ENCODE data around the gene CPA2. TPM values are rescaled to one million over a fixed set of nuclear protein-coding genes. Genes with fewer than 3 reads are reported as not detected.

CPA2 gene
- total RNA-seq, 1 experiment from 2014 or later, result not detected

DNA sequence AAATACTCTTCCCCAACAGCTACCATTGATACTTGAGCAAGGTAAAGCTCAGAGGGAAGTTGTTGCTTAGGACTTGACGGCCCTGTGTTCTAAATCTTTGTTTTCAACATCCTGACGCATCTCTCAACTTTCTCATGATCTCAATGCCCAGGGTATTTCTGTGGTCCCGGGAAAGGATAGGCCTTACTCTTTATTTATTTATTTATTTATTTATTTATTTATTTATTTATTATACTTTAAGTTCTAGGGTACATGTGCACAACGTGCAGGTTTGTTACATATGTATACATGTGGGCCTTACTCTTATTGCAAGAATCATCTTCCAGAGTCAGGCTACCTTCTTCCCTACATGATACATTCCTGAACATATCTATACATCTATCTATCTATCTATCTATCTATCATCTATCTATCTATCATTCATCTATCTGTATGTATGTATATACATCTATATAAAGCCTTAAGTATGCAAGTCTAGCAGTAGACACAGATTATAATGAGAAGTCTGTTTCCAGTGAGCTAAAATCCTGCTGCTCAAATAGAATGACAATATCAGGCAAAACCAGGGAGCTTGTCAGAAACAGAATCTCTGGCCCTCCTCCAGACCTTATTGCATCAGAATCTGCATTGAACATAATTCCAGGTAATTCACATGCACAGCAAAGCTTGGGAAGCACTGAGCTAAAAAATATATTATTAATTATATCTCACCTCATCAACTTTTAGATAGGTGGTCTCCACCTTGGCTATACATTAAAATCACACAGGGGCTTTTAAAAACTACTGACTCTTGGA, 65.8 kb downstream of the CPA2 start:
- H3K27ac Mint-ChIP-seq (ENCODE audit: low read depth, unreplicated experiment), result no peak overlapping the region
- peak; percentile 50 for DNase-seq (ENCODE audit: unreplicated experiment)
- H3K36me3 Mint-ChIP-seq (ENCODE audit: insufficient read depth, unreplicated experiment), result no peaks in the 10 kb centered on the region
- no peaks in the 10 kb centered on the region for H3K27me3 Mint-ChIP-seq (ENCODE audit: insufficient read depth, unreplicated experiment)
- no TSS peak for BruUV-seq (replicated peaks)
- H3K4me3 Mint-ChIP-seq (ENCODE audit: unreplicated experiment), result no peak overlapping the region
- intact Hi-C loops (cut with micrococcal nuclease), result no loop called here
- POLR2A ChIA-PET, result interaction anchor here (0.7 to 1.4 kb wide), 7 partner anchors 13 to 150 kb away, joined by 3 to 7 read pairs (median 5); partner anchors contain the start of genes CEP41, CPA4, CPA5 and TMEM209
- TF ChIP-seq, protein P1, sequence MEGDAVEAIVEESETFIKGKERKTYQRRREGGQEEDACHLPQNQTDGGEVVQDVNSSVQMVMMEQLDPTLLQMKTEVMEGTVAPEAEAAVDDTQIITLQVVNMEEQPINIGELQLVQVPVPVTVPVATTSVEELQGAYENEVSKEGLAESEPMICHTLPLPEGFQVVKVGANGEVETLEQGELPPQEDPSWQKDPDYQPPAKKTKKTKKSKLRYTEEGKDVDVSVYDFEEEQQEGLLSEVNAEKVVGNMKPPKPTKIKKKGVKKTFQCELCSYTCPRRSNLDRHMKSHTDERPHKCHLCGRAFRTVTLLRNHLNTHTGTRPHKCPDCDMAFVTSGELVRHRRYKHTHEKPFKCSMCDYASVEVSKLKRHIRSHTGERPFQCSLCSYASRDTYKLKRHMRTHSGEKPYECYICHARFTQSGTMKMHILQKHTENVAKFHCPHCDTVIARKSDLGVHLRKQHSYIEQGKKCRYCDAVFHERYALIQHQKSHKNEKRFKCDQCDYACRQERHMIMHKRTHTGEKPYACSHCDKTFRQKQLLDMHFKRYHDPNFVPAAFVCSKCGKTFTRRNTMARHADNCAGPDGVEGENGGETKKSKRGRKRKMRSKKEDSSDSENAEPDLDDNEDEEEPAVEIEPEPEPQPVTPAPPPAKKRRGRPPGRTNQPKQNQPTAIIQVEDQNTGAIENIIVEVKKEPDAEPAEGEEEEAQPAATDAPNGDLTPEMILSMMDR (IDR thresholded peaks at IDR 0.05; ENCODE audit: unreplicated experiment), result no peak
- CTCF ChIA-PET, result interaction anchor here (0.6 to 1.2 kb wide), 4 partner anchors 13 to 48 kb away, joined by 3 to 5 read pairs (median 3); no protein-coding TSS in a partner anchor
- H3K9me3 Mint-ChIP-seq (ENCODE audit: unreplicated experiment), result no peaks in the 10 kb centered on the region
- H3K4me1 Mint-ChIP-seq (ENCODE audit: insufficient read depth, unreplicated experiment), result peaks cover 11% of the 10 kb centered on the region

DNA sequence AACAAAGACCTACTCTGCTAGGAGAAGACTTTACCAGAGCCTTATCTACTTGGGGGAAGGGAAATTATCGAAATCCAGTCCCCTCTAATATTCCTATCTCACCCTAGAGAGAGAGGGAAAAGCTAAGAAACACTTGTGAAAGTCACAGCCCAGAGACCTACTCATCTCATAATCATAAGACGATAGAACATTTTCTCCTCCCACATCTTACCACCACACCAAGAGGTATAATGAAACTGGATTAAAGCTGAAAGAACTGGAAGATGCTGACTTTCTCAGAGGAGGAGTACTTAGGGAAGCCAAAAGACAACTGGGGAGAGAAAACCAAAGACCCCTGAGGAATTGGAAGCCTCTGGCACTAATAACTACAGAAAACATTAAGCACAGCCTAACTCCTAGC, 67.2 kb downstream of the CPA2 start:
- H3K4me1 Mint-ChIP-seq (ENCODE audit: insufficient read depth, unreplicated experiment), result peaks cover 11% of the 10 kb centered on the region
- H3K27ac Mint-ChIP-seq (ENCODE audit: low read depth, unreplicated experiment), result no peak overlapping the region
- no peak overlapping the region for H3K4me3 Mint-ChIP-seq (ENCODE audit: unreplicated experiment)
- H3K27me3 Mint-ChIP-seq (ENCODE audit: insufficient read depth, unreplicated experiment), result no peaks in the 10 kb centered on the region
- TF ChIP-seq, protein P1 (IDR thresholded peaks at IDR 0.05; ENCODE audit: unreplicated experiment), result no peak
- intact Hi-C loops (cut with micrococcal nuclease), result no loop called here
- no peaks in the 10 kb centered on the region for H3K36me3 Mint-ChIP-seq (ENCODE audit: insufficient read depth, unreplicated experiment)
- ChIA-PET POLR2A (interaction anchor here (1.0 to 1.8 kb wide), 6 partner anchors 15 to 129 kb away, joined by 3 to 8 read pairs (median 4); partner anchors contain the start of genes CPA4 and TMEM209), CTCF (interaction anchor here (0.7 to 1.2 kb wide), 2 partner anchors 12 to 13 kb away, joined by 3 to 5 read pairs; no protein-coding TSS in a partner anchor)
- BruUV-seq (replicated peaks), result no TSS peak
- no peaks in the 10 kb centered on the region for H3K9me3 Mint-ChIP-seq (ENCODE audit: unreplicated experiment)
- DNase-seq (ENCODE audit: unreplicated experiment), result no peak

DNA sequence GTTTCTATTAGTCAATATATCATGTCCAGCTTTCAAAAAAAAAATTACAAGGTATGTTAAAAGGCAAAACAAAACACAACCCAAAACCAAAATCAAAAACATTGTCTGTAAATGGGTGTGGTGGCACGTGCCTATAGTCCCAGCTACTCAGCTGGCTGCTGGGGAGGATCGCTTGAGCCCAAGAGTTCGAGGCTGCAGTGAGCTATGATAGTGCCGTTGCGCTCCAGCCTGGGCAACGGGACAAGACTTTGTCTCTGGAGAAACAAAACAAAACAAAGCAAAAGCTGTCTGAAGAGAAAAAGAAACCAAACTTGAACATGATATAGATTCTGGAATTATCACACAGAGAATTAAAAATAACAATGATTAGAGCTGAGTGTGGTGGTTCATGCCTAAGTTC, 67.6 kb downstream of the CPA2 start:
- DNase-seq (ENCODE audit: unreplicated experiment), result no peak
- TF ChIP-seq, protein P1 (IDR thresholded peaks at IDR 0.05; ENCODE audit: unreplicated experiment), result no peak
- Mint-ChIP-seq H3K27ac (ENCODE audit: low read depth, unreplicated experiment) (no peak overlapping the region), H3K4me1 (ENCODE audit: insufficient read depth, unreplicated experiment) (peaks cover 11% of the 10 kb centered on the region), H3K36me3 (ENCODE audit: insufficient read depth, unreplicated experiment) (no peaks in the 10 kb centered on the region), H3K4me3 (ENCODE audit: unreplicated experiment) (no peak overlapping the region), H3K9me3 (ENCODE audit: unreplicated experiment) (no peaks in the 10 kb centered on the region), H3K27me3 (ENCODE audit: insufficient read depth, unreplicated experiment) (no peaks in the 10 kb centered on the region)
- intact Hi-C loops (cut with micrococcal nuclease), result no loop called here
- POLR2A ChIA-PET, result interaction anchor here (1.0 to 1.8 kb wide), 4 partner anchors 18 to 42 kb away, joined by 4 to 8 read pairs (median 4); partner anchors contain the start of gene CPA4
- CTCF ChIA-PET, result interaction anchor here (0.7 kb wide), 1 partner anchor 13 kb away, joined by 3 read pairs; no protein-coding TSS in a partner anchor
- BruUV-seq (replicated peaks), result no TSS peak

DNA sequence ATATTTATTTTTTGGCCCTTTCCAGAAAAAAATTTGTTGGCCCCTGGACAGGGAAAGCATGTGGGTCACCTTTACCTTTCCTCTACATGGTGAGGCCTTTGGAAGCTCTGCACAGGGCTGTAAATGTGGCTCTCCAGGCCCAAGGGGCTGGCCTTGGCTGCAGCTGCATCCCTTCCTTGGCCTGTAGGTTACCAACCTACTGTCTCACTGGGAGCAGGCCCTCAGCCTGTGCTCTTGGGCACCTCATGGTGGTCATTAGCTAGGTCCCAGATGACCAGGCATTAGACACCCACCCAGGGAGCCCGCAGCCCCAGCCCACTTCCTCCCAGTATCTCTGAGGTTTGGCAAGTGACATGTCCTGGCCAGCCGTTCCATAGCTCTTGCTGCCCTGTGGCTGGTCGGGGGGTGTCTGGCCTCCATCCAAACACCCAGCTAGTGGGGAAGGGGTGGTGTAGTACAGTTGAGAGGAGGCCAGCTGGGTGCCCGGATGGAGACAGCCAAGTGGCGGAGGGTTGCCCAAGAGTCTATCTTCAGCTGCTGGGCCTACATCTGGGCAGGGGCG, 70.8 kb downstream of the CPA2 start:
- no peak for DNase-seq (ENCODE audit: unreplicated experiment)
- ChIA-PET POLR2A (interaction anchor here (0.6 to 1.6 kb wide), 2 partner anchors 43 to 161 kb away, joined by 3 to 5 read pairs; no protein-coding TSS in a partner anchor), CTCF (interaction anchor here (0.6 to 1.0 kb wide), 3 partner anchors 11 to 329 kb away, joined by 3 read pairs; no protein-coding TSS in a partner anchor)
- Mint-ChIP-seq H3K4me1 (ENCODE audit: insufficient read depth, unreplicated experiment) (peaks cover 10% of the 10 kb centered on the region), H3K27me3 (ENCODE audit: insufficient read depth, unreplicated experiment) (no peaks in the 10 kb centered on the region), H3K4me3 (ENCODE audit: unreplicated experiment) (no peak overlapping the region), H3K27ac (ENCODE audit: low read depth, unreplicated experiment) (no peak overlapping the region), H3K9me3 (ENCODE audit: unreplicated experiment) (no peaks in the 10 kb centered on the region), H3K36me3 (ENCODE audit: insufficient read depth, unreplicated experiment) (no peaks in the 10 kb centered on the region)
- no TSS peak for BruUV-seq (replicated peaks)
- intact Hi-C loops (cut with micrococcal nuclease), result no loop called here
- TF ChIP-seq, protein P1 (IDR thresholded peaks at IDR 0.05; ENCODE audit: unreplicated experiment), result no peak

Data from MCF 10A (cell line).